B cell (primary cell): ENCODE results near the gene NBEAL2. TPM values are rescaled to one million over a fixed set of nuclear protein-coding genes. Genes with fewer than 3 reads are reported as not detected.

Experiments used
- ATAC-seq: fragments of 200-7000 bp; cut with Tn5 transposase; one replicate; pipeline ENCODE4 v1.10.0; 2021; ENCODE audit warnings: low read depth, mild to moderate bottlenecking, moderate number of reproducible peaks, moderate library complexity
- CTCF ChIA-PET: fragments of 350-600 bp; sonication (Branson Sonifier 250); formaldehyde crosslinking; loops from one replicate; lab custom pipeline; 2021; ENCODE audit warnings: antibody characterized with exemption, inconsistent platforms; lab: Charles Lee
- POLR2A ChIA-PET: fragments of 350-600 bp; sonication (Branson Sonifier 250); formaldehyde crosslinking; loops from one replicate; lab custom pipeline; 2021; ENCODE audit warnings: antibody characterized with exemption; lab: Charles Lee
- DNase-seq: peaks from one replicate; pipeline ENCODE4 v3.0.0; 2013
- H2AFZ ChIP-seq: 2 replicates; pipeline ENCODE4 v1.6.1; 2012; ENCODE audit warnings: mild to moderate bottlenecking, low read depth, low read length; ENCODE audit not compliant: insufficient read depth, poor library complexity, severe bottlenecking
- H3K27ac ChIP-seq, 2 donors: 1 replicate in 1 of 2; 2 replicates in 1 of 2; pipeline ENCODE4 v1.5.1; 2012 to 2013; ENCODE audit warnings: low read length in 2 of 2, mild to moderate bottlenecking in 2 of 2, moderate library complexity in 1 of 2
- H3K27me3 ChIP-seq, 4 experiments: fragments of 200-600 bp in 1 of 4; sonication (generic) in 1 of 4; replicated peaks in 1 of 4; 1 replicate in 2 of 4; 2 replicates in 2 of 4; pipeline versions ENCODE4 v1.6.1 to v1.7.0; 2013 to 2016; ENCODE audit warnings: low read length in 3 of 4, mild to moderate bottlenecking in 2 of 4, mixed read lengths in 1 of 4, moderate library complexity in 1 of 4; ENCODE audit not compliant: insufficient read depth in 4 of 4, control insufficient read depth in 3 of 4; ENCODE audit errors: control extremely low read depth in 1 of 4
- H3K36me3 ChIP-seq, 2 experiments: replicated peaks in 1 of 2; 1 replicate in 1 of 2; 2 replicates in 1 of 2; pipeline versions ENCODE4 v1.6.1 to v1.7.1; 2013; ENCODE audit warnings: low read length in 1 of 2; ENCODE audit not compliant: insufficient read depth in 2 of 2, control insufficient read depth in 1 of 2; ENCODE audit errors: control extremely low read depth in 1 of 2, extremely low read depth in 1 of 2
- H3K4me1 ChIP-seq, 2 donors: fragments of 200-600 bp in 1 of 2; sonication (generic) in 1 of 2; 1 replicate in 1 of 2; 2 replicates in 1 of 2; pipeline versions ENCODE4 v1.5.1 to v1.6.1; 2013 to 2017; ENCODE audit warnings: low read length in 2 of 2; ENCODE audit not compliant: control insufficient read depth in 2 of 2, insufficient read depth in 2 of 2
- H3K4me2 ChIP-seq: replicated peaks from 2 replicates; pipeline ENCODE3; 2012; ENCODE audit warnings: mild to moderate bottlenecking, low read depth, low read length; ENCODE audit not compliant: poor library complexity, severe bottlenecking
- H3K4me3 ChIP-seq, 5 experiments: fragments of 200-600 bp in 1 of 5; sonication (generic) in 1 of 5; 1 replicate in 3 of 5; 2 replicates in 2 of 5; pipeline versions ENCODE4 v1.5.1 to v1.7.0; 2011 to 2016; ENCODE audit warnings: low read length in 4 of 5, mild to moderate bottlenecking in 4 of 5, low read depth in 2 of 5, control low read depth in 1 of 5, moderate library complexity in 1 of 5; ENCODE audit not compliant: insufficient read depth in 1 of 5; ENCODE audit errors: control extremely low read depth in 1 of 5, extremely low read depth in 1 of 5
- H3K79me2 ChIP-seq: fragments of 200-600 bp; sonication (generic); one replicate; pipeline ENCODE4 v1.6.0; 2016; ENCODE audit warnings: low read length; ENCODE audit not compliant: control insufficient read depth, insufficient read depth
- H3K9ac ChIP-seq: fragments of 200-600 bp; sonication (generic); 2 replicates; pipeline ENCODE4 v1.6.1; 2017; ENCODE audit warnings: mild to moderate bottlenecking, low read length, moderate library complexity
- H3K9me3 ChIP-seq, 3 donors: one replicate each; pipeline versions ENCODE4 v1.6.1 to v1.7.1; 2013; ENCODE audit warnings: low read length in 2 of 3; ENCODE audit not compliant: control insufficient read depth in 2 of 3, insufficient read depth in 1 of 3; ENCODE audit errors: control extremely low read depth in 1 of 3
- H4K20me1 ChIP-seq: 2 replicates; pipeline ENCODE4 v1.6.0; 2012; ENCODE audit warnings: mild to moderate bottlenecking, low read length; ENCODE audit not compliant: insufficient read depth, control insufficient read depth, poor library complexity, severe bottlenecking
- H3K27ac Mint-ChIP-seq: one replicate; pipeline ENCODE4 v1.8.0; 2021; ENCODE audit warnings: mixed read lengths
- H3K27me3 Mint-ChIP-seq: one replicate; pipeline ENCODE4 v1.8.0; 2021; ENCODE audit warnings: mixed read lengths
- H3K4me1 Mint-ChIP-seq: one replicate; pipeline ENCODE4 v1.8.0; 2021; ENCODE audit warnings: mixed read lengths
- H3K4me3 Mint-ChIP-seq: one replicate; pipeline ENCODE4 v1.8.0; 2021; ENCODE audit warnings: mixed read lengths
- H3K9me3 Mint-ChIP-seq: one replicate; pipeline ENCODE4 v1.8.0; 2022; ENCODE audit warnings: mixed read lengths; ENCODE audit not compliant: insufficient read depth
- CTCF ChIP-seq: fragments of 200-600 bp; IDR thresholded peaks from one replicate; pipeline ENCODE4 v1.8.0; 2022; ENCODE audit warnings: antibody characterized with exemption, mild to moderate bottlenecking
- EZH2 ChIP-seq: IDR thresholded peaks from 2 replicates; pipeline ENCODE4 v1.6.1; 2012; ENCODE audit warnings: borderline replicate concordance, low read depth, mild to moderate bottlenecking, moderate library complexity, low read length; ENCODE audit not compliant: insufficient read depth, poor library complexity, severe bottlenecking
- WGBS: methylation state at CpG from one replicate; pipeline ENCODE4 v1.1.5; 2013; ENCODE audit warnings: missing lambda C conversion rate; ENCODE audit not compliant: insufficient coverage; 5-methylcytosine and 5-hydroxymethylcytosine counted together
- intact Hi-C: fragments of 100-400 bp; cut with micrococcal nuclease; formaldehyde crosslinking; loops from one replicate; pipeline ENCODE4 v1.10.0; 2022
- polyA plus RNA-seq: library from polyadenylated mRNA; depleted of rRNA; stranded (reverse); fragments of >200 nt; gene quantifications from 2 replicates; pipeline ENCODE4 v1.2.3, GENCODE V29; 2012
- total RNA-seq, 2 donors: library from RNA; stranded (reverse); fragments of 120-200 nt in 1 of 2; gene quantifications; 1 replicate in 1 of 2; 2 replicates in 1 of 2; pipeline versions ENCODE4 v1.2.3 to v1.2.4, GENCODE V29; 2013 to 2022

NBEAL2 gene
- total and polyA plus RNA-seq, 2 donors (not counting 1 experiment from before 2014, with no cell fraction given) = 63.8 to 155 TPM

GRCh38 chr3:46990573-46991374 lies 11.3 kb downstream of the NBEAL2 start:
- Histone ChIP-seq H3K27me3 (no peaks in the 10 kb centered on the region), H4K20me1 (peaks cover 27% of the 10 kb centered on the region), H3K4me2 (peak overlapping the region; percentile 31), H2AFZ (no peak overlapping the region), H3K9ac (no peak overlapping the region), H3K9me3 (no peaks in the 10 kb centered on the region), H3K27ac (peak overlapping the region; percentile 41 to 84), H3K4me3 (no peak overlapping the region), H3K36me3 (peaks cover 0 to 18% of the 10 kb centered on the region in 2 experiments), H3K4me1 (peaks cover 45 to 48% of the 10 kb centered on the region in 2 donors), H3K79me2 (peaks cover 7% of the 10 kb centered on the region)
- Mint-ChIP-seq H3K27me3 (no peaks in the 10 kb centered on the region), H3K27ac (peak overlapping the region; percentile 89), H3K9me3 (no peaks in the 10 kb centered on the region), H3K4me1 (peaks cover 55% of the 10 kb centered on the region), H3K4me3 (peak overlapping the region; percentile 49)
- no peak for TF ChIP-seq EZH2
- no peak for TF ChIP-seq CTCF
- POLR2A ChIA-PET = no interaction called here
- DNase-seq (peak; percentile 70), ATAC-seq (peak; percentile 37)
- intact Hi-C loops = loop anchor here (2.0 kb wide), 1 partner anchor 14 kb away; the partner anchor contains the start of gene CCDC12
- 54% methylated on average over 7 of the region's 11 CpGs for WGBS
- CTCF ChIA-PET = interaction anchor here (1.0 to 12.1 kb wide), 4 partner anchors 9 to 95 kb away, joined by 3 to 146 read pairs (median 6); no protein-coding TSS in a partner anchor
